HTERT RPE-1 (cell line): ENCODE measurements around the gene TRPC3.

ENCODE experiments used
- in situ Hi-C: fragments of 300-500 bp; cut with MboI; formaldehyde crosslinking; loops from 4 replicates; pipeline ENCODE4 v1.14.3; 2020; ENCODE audit warnings: low sequenced_read_pairs

The TRPC3 gene

DNA sequence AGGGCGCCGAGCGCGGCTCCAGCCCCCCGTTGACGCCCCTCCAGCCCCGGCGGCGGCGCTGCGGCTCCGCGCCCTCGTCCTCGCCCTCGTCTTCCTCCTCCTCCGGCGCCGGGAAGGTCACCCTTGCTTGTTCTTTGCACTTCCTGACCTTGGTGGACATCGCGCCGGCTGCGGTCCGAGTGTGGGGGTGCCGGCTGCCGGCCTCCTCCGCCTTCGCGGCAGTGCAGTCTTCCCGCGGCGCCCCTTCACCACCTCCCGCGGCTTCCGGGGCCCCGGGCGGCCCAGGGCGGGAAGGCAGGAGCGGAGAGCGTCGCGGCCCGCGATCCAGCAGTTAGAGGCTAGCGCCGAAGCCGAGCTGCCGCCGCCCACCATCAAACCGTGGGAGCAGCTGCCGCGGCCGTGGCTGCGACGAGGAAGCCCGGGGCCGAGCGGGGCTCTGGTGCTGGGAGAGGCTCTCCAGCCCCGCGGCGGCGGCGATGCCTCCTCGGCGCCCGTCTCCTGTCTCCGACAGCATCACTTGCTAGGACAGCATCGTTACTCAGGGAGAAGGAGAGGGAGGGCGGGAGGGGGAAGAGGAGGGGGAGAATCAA is at the start of gene TRPC3:
TRPC3 (minus strand) TSS at position 540 of the 590 bp plus-strand sequence; CDS start at position 160, 380 bp downstream.
- in situ Hi-C loops, result no loop called here

DNA sequence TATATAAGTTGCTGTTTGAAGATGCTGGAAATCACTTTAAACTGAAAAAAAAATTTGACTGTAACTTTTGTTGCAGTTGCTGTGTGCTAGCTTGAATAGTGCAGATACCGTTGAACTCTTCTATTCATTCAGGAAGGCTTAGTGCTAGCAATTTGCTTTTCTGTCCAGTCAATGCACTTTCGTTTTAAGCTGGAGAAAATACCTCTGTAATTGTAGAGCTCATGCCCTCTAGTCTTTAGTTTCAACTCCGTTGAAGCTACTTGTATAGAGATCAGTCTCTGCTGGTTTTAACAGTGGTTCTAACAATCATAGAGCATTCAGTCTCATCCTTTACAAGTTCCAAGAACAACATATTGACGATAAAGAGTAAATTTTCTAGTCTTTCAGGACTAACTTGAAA is 49.0 kb upstream of the TRPC3 start:
- in situ Hi-C loops, result no loop called here

DNA sequence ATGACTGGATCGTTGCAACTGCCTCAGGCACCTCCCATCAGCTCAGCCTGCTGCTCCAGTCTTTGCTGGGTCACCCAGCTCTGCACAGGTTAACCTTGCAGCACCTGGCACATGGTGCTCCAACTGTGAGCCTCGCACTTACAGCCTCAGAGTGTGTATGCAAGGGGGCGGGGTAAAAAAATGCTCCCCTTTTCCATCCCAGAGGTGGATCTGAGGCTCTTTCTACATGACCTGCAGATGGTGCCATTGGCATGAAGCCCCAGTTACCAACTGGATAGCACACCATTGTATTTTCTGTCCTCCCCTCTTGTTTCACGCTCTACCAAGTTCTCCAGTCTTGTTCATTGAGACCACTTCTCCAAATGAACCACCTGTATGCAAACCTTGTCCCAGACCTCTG is 46.2 kb upstream of the TRPC3 start:
- in situ Hi-C loops, result no loop called here

DNA sequence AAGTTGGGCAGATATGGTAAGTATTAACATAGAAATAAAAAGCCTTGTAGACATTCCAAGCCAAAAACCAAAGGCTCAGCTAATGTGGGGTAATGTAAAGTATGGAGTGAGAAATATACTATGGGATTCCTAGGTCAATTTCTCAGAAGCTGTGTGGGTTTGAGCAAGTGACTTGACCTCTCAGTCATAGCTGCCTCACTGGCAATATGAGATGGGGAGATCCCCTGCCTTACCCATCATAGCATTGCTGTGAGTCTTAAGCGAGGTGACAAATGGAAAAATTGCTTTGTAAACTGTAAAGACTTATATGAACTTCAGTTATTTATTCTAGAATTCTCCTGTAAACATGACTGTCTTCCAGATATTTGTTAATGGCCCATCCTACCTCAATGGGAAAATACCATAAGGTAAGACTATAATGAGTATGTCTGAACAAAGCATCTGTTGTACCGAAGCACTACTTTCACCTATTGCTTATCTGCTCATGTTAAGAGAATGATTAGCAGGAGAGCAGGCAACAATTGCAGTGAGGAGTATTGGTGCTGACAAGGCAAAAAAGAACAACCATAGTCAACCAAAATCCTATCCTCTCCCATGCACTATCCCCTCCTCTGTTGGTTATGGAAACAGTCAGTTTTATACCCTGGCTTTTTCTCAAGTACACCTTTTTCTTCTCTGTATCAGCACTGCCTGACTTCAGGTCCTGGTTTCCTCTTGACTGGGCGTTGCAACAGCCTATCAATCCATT is 44.1 kb upstream of the TRPC3 start:
- in situ Hi-C loops, result no loop called here

DNA sequence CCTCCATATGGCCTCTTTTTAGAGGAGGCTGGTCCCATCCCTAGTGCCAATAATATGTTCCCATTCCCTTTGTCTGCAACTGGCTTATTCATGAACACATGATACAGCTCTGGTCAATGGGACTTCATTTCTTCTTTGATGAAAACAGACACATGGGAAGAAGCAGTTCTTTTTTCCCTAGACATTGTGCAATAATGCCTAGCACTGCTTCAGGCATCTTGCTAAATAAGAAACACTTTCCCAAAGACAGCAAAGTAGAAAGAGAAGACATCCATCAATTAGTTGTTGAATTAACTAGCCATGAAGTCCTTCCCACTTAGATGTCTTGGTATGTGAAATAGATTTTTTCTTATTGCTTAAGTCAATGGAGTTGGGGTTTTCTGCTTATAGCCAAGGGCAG is 40.1 kb upstream of the TRPC3 start:
- in situ Hi-C loops, result no loop called here

DNA sequence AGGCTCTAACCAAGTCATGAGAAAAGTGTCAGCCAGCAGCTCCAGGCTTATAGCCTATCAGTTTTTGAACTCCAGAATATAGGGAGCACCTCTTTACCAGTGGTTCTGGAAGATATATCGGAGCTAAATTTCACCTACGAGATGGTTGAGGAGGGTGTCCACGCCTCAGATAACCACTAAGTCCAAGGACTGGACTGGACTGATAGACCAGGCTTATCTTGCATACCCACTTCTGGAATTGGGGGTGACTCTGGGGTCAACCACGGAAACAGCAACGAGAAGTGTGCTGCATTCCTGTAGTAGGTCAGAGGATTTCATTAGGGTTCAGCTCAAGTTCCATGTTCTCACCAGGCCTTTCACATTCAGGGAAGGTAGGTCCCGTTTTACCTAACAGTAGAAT is 38.6 kb upstream of the TRPC3 start:
- in situ Hi-C loops, result no loop called here

DNA sequence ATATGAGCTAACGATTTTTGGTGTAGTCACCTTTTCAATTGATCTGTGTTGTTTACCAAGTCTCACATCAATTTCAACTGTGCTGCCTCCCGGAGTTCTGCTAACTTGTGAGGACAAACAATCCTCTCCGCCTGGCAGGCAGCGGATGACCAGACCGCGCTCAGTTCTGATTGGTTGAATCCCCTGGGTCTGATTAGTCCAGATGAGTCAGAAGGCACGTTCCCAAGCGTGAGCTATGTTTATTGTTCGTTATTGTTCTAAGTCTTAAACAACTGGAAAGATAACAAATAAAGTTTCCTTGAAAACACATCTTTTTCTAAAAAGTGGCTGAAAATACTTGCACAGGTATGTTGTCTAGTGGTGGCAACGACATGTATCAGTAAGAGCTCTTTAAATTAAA is 37.9 kb upstream of the TRPC3 start:
- in situ Hi-C loops, result no loop called here

DNA sequence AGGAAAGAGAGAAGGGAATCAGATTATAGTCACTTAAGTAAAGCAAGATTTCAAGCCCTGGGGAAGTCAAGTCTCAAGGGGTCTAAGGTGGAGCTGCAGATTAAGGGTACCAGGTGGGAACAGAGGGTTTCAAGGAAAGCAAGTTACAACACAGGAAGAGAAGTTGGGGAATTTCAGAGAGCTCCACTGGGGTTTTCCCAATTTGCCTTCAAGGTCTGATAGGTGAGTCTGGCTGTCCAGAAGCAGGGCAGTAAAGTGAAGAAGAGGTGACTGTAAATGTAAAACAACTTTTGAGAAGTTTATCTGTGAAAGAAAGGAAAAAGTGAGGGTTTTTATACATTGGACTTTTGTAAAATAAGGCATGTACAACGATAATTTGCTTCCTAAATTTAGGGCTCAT is 37.1 kb upstream of the TRPC3 start:
- in situ Hi-C loops, result no loop called here

DNA sequence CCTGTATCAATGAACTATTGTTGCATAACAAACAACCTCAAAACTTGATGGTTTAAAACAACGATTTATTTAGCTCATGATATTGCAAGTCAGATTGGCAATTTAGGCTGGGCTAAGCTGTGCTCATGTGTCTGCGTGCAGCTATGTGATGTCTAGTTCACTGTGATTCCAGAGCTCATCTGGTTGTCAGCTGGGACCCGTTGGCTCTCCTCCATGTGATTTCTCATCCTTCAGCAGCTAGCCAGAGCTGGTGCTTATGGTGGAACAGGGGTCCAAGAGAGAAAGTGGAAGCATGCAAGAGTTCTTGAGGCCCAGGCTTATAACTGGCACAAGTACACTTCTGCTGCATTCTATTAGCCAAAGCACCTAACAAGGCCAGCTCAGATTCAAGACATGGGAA is 28.8 kb upstream of the TRPC3 start:
- in situ Hi-C loops, result no loop called here

DNA sequence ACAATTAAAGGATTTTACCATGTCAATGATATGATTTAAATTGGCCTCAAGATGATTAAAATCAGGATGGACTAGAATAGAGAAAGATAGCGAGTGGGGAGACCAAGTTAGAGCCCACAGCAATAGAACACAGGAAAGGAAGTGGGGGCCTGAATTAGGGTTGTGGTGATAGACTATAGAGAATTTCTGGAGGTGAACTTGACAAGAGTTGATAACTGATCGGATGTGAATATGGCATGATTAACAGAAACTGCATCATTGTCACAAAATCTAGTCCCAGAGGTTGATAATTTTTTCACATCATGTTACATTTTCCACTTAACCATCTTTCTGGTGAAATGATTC is 26.3 kb upstream of the TRPC3 start:
- in situ Hi-C loops, result no loop called here

DNA sequence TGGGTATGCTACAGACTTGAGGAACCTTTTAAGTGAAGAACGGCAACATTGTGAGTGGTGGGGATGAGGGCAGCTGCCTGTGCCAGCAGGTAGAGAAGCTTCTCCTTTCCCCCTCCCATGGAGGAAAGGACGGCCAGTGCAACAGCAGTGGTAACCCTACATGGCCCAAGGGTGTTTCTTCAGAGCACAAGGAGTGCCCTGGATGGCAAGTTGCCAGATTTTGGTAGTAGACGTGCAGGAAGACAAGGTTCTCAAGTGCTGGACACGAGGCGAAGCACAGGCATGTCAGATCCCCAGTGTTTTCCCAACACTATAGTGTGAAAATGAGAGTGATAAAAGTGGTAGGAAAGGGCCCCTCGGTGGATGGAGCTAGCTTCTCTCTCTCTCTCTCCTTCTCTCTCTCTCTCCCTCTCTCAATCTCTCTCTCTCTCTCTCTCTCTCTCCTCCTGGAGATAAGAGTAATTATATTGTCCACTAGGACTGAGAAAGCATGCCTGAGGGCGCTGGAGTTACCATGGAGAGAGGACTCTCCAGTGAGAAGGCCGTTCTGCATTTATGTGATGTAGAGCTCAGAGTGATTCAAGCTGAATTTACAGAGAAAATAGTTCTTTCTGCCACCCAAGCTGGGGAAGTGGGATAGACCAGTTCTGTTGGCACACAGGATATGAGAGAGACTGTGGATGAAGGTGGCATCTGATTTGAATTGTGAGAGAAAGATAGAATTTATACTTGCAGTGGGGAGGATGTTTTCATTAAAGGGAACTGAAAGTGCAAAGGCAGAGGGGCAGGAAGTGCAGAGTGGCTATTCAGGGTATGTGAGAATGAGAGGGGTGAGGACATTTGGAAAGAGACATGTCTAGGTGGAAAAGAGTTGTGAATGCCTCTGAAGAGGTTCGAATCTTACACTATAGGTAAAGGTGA is 25.7 kb upstream of the TRPC3 start:
- in situ Hi-C loops, result no loop called here

DNA sequence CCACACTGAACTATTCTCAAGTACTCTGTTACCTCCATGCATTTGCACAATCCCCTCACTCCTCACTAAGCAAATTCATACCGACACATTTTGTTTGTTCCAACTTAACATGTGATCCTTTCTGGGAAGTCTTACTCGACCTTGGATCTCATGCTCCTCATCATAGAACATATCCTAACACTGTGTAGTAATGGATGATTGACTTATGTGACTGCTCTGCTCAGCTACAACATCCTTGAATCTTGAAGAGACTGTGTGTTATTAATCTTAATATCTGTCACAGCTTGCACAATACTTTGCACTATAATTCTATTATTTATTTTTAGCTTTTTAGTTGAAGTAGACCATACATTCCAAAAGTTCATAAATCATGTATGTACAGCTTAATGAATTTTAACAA is 23.9 kb upstream of the TRPC3 start:
- in situ Hi-C loops, result no loop called here

DNA sequence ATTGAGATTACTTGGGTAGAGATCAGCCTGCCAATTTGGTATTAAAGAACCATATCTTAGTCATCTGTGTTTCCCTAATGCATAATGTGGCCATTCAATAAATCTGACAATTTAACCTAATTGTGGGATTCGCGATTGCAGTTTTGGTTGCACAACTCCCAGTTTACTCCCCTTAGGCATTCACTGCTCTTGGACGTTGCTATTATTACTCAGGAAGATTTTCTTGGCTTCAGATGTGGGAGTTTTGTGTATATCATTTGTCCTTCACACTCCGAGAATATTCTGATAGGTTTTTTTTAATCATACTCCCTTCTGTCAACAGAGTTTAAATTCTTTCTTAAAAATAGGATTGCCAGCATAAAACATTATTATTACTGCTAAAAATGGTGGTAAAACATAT is 22.0 kb upstream of the TRPC3 start:
- in situ Hi-C loops, result no loop called here

DNA sequence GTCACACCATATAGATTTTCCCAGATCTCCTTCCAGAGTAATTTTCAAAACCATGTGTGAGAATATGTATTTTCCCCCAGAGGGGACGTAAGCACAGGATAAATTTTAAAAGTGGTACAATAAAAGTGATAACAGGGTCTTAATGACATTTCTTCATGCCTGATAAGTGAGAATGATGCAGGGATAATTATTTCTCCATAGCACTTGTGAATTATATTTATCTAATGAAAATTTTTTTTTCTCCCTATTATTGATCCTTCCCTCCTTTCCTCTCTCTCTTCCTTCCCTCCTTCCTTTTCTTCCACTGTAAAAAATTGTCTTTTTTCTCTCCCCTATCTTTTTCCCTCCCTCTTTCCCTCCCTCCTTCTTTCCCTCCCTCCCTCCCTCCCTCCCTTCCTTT is 17.0 kb upstream of the TRPC3 start:
- in situ Hi-C loops, result no loop called here

DNA sequence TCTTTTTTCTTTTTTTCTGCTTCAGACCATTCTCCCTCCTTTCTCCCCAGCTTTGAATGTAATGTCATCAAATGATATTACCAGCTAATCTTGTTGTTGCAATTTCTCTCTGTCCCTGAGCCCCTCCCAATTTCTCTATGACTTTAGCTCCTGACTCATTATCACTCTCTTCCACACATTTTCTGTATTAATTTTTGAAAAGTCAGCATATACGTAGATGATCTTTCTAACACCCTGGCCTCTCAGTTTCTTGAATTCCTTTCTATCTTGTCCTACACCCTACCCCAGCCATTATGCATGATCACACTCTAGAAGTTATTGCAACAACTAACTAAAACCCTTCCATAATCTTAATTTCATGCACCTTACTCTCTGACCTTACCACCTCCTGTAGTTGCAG is 13.1 kb upstream of the TRPC3 start:
- in situ Hi-C loops, result no loop called here

DNA sequence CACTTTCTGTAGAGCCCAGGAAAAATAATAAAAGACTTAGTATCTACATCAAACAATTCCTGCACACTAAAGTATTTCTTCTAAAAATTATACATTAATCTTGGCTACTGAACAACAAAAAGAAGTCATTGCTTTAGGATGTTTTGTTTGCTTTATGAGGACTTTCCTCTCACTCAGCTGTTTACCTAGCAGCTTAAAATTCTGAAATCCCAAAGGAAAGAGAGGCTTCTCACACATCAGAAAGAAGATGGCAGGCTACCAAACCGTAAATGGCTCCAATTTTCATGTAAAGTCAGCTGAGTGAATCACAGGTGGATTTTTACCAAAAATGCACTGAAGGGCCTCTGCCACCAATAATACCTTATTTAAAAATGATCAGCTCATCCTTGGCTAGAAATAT is 9.0 kb upstream of the TRPC3 start:
- in situ Hi-C loops, result no loop called here

DNA sequence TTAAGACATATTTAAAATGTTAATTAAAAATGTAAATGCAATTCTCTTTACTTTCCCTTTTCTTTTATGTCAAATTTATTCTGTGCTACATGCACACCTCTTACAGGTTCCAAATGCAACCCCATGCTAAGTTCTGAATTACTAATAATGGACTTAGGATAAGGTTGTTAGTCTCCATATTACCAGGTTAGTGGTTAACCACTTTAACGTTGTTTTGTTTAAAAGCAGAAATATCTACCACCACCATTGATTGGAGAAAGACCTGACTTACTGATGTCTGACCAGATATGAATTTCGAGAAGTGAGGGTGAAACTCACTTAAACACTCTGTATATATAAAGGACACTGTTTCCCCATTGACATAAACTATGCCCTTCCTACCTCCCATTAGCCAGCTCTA is 6.9 kb upstream of the TRPC3 start:
- in situ Hi-C loops, result no loop called here

DNA sequence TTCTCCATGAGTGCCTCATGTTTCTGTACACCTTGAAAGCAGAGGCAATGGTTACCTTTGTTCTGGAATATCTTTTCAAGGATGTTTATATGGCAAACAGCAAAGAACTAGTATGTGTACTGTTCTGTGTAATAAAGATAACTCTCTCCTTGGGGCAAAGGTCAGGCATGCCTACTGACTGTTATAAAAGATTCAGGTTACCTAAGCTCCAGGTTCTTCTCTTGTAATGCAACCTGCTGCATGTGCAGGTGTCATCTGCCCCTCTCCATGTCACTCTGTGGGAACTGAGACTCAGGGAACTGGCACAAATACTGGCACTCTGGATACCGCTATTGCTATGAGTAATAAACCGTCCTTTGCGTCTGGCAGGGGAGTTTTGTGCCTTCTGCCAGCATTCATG is 5.4 kb upstream of the TRPC3 start:
- in situ Hi-C loops, result no loop called here

DNA sequence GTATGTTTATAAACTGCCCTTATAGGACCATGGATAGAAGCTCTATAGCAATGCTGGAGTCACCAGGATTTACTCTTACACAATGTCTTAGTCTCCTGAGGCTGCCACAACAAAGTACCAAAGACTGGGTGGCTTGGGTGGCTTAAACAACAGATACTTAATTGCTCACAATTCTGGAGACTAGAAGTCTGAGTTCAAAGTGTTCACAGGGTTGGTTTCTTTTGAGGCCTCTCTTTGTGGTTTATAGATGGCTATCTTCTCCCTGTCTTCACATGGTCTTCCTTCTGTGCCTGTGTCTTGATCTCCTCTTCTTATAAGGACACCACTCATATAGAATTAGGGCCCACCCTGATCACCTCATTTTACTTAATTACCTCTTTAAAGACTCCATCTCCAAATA is 2.0 kb upstream of the TRPC3 start:
- in situ Hi-C loops, result no loop called here

DNA sequence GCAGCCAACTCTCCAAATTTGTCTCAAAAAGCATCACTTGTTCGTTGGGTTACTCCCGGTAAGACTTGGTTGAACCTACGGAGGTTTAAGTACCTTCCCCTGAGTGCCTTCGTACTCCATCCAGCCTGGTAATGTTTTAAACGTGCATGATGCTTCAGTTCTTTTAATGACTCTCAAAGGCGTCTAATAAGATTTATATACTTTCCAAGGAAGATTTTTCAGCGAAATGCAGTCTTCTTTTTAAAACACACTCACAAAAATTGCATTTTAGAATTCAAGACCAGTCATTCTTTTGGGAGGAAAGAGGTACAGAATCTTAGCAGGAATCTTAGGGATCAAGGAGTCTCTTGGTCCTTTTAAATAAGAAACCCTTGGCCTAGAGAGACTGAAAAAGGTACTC is 430 bp upstream of the TRPC3 start:
- in situ Hi-C loops, result no loop called here

DNA sequence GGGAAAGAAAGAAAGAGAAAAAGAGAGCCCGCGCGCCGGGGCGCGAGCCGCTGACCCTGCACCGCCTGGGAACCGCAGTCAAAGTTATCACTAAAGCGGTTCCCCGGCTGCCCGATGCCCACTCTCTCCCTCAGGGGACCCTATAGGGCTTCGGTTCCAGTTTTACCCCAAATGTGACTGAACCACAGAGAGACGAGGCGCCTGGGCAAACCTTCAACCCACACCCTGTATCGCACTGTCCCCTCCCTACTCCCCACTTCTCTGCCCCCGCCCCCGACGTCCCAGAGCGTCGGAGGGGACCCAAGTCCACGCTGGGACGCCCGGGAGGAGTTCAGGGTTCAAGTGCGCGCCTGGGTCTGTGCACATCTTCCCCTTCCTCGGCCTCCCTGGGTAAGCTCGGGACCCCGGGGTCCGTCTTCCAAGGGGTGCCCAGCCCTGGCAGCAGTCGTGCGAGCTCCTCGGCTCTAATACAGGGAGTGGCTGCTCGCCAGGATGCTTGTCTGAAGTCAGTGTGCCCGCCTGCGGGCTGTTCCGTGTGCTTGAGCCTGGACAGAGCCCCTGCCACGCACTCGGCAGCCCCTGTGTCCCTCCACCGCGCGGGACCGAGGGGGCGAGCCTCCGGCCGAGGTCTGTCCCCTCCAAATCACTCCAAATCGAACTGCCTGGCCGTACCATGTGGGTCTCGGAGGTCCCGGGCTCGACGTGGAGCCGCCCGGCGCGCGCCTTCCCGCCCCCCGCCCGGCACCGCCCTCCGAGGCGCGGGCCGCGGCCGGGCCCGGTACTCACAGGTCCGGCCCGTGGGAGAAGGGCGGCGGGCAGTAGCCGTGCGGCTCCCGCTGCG is 960 bp downstream of the TRPC3 start:
- in situ Hi-C loops, result no loop called here
